UCSD-AML1 (cell line): ENCODE results near the gene PDE6B.

ENCODE experiments used
- DNase-seq: peaks from one replicate; lab custom pipeline; 2025; ENCODE audit not compliant: unreplicated experiment; lab: John Stamatoyannopoulos, UW

PDE6B gene

GRCh38 chr4:622071-622995 is 3.0 kb upstream of the PDE6B start:
- DNase-seq: no peak

- no peak for DNase-seq
These were observed 2.1 kb upstream of the PDE6B start for GRCh38 chr4:622996-623913.

- DNase-seq: no peak
These were observed 1.3 kb upstream of the PDE6B start for GRCh38 chr4:623914-624566.

- no peak for DNase-seq
These were observed 323 bp downstream of the PDE6B start for GRCh38 chr4:625631-626161.

- no peak for DNase-seq
These were observed 1.1 kb downstream of the PDE6B start for GRCh38 chr4:626201-627091.

- no peak for DNase-seq
These were observed 2.2 kb downstream of the PDE6B start for GRCh38 chr4:627347-628125.

GRCh38 chr4:628311-628741 is 3.0 kb downstream of the PDE6B start:
- no peak for DNase-seq

GRCh38 chr4:628821-629635 is 3.7 kb downstream of the PDE6B start:
- DNase-seq: no peak

GRCh38 chr4:629636-629914 is 4.2 kb downstream of the PDE6B start:
- no peak for DNase-seq

GRCh38 chr4:629915-630641 is 4.7 kb downstream of the PDE6B start:
- no peak for DNase-seq

- DNase-seq: no peak
These were observed 5.3 kb downstream of the PDE6B start for GRCh38 chr4:630656-631055.

- DNase-seq: no peak
These were observed 6.9 kb downstream of the PDE6B start for GRCh38 chr4:632196-632790.

- DNase-seq: no peak
These were observed 7.6 kb downstream of the PDE6B start for GRCh38 chr4:632926-633325.

- DNase-seq: no peak
These were observed 8.0 kb downstream of the PDE6B start for GRCh38 chr4:633406-633805.

- no peak for DNase-seq
These were observed 8.7 kb downstream of the PDE6B start for GRCh38 chr4:633976-634598.

GRCh38 chr4:634599-634985 is 9.2 kb downstream of the PDE6B start:
- no peak for DNase-seq
